HG02870 (cell line): ENCODE data around the gene CCN5.

Experiments used
- ATAC-seq: cut with Tn5 transposase; IDR thresholded peaks from one replicate; pipeline ENCODE4 v1.9.1; 2021; ENCODE audit warnings: mild to moderate bottlenecking, moderate library complexity; ENCODE audit not compliant: unreplicated experiment

The CCN5 gene

DNA sequence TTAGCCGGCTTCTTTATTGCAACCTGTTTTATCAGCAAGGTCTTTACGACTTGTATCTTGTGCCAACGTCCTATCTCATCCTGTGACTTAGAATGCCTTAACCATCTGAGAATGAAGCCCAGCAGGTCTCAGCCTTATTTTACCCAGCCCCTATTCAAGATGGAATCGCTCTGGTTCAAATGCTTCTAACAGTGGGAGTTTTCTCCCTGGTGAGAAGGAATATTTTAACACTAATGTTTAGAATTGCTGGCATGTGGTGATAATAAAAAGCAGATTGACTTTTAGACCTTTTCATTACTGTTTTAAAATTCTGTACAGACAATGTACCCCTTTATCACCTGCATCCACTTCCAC lies 20.6 kb downstream of the CCN5 start:
- no peak for ATAC-seq

DNA sequence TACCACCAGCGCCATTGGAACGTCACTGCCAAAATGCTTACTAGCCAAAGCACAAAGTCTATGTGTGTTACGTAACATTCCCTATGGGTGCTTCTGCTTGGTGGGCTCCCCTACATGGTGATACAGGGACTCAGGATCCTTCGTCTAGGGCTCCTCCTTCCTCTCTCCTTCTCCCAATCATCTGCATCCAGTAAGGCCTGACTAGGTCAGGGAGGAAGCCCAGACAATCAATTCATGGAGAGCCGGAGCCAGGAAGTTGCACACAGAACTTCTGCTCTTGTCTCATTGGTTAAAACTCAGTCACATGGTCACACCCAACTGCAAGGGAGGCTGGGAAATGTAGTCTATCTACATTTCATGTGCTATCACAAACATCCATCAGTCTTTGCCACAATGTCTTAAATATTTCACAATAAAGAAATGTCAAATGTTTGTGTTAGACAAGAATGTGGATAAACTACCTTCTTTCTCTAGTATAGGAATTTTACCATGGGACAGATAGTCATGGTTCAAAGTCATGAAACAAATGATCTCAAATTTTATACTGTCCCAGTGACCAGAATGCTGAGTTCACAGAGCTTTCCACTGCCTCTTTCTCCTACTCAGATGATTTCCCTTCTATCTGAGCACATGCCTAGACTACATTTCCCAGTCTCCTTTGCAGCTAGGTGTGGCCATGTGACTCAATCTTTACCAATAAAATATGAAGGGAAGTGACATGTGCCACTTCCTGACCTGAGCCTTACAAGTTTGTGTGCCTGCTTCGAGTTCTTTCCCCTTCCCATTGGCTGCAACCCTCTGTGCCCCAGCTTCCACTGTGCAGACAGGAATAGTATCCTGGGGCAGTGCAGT lies 21.2 kb downstream of the CCN5 start:
- ATAC-seq, result no peak

DNA sequence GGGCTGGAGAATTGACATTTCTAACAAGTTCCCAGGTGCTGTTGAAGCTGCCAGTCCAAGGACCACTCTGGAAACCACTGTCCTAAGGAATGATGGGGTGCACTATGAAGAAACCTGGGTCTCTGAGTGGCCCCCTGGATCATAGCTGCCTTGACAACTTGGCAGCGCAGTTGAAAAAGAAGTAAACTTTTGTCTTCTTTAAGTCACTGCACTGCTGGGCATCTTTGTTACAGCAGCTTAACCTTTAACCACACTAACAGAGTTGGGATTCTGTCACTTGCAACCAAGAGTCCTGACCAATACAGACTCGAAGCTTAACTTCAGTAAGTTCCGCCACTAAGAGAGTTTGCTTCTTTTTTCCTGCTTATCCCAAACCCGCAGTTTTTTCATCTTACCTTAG lies 21.9 kb downstream of the CCN5 start:
- no peak for ATAC-seq

- ATAC-seq, result no peak
Observed at GRCh38 chr20:44738813-44739477, 23.8 kb downstream of the CCN5 start.

DNA sequence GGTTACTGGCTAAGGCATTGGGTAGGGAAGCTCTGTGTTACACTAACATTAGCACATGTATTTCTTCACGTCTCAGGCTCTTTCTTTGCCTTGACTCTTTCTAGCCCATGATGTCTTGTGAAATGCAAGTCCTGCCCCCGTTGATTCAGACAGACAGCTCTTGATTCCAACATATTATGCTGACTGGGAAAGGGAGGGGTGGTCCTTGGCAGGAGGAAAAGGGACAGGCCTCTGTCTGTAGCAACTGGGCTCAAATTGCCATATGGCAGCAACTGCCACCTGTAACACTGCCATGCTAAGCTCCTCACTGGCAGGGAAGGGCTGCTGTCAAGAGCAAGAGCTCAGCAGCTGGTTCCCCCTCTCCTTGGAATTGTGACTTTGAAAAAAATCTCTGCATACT lies 24.8 kb downstream of the CCN5 start:
- ATAC-seq, result no peak

- no peak for ATAC-seq
Observed at GRCh38 chr20:44742304-44743079, 27.3 kb downstream of the CCN5 start.

DNA sequence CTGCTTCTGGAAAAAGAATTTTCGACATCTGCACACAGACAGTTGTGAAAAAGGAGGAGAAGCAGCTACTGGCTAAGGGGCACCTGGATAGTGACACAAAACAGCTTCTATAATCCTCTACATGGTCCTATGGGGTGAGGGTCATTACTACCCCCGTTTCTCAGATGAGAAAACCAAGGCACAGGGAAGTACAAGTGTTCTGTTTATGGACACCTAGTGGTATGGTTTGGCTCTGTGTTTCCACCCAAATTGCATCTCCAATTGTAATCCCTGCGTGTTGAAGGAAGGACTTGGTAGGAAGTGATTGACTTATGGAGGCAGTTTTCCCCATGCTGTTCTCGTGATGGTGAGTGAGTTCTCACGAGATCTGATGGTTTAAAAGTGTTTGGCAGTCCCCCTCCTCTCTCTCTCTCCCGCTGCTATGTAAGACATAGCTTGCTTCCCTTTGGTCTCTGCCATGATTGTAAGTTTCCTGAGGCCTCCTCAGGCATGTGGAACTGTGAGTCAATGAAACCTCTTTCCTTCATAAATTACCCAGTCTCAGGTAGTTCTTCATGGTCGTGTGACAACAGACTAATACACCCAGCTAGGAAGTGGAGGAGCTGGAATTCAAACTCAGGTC lies 28.0 kb downstream of the CCN5 start:
- ATAC-seq, result no peak

DNA sequence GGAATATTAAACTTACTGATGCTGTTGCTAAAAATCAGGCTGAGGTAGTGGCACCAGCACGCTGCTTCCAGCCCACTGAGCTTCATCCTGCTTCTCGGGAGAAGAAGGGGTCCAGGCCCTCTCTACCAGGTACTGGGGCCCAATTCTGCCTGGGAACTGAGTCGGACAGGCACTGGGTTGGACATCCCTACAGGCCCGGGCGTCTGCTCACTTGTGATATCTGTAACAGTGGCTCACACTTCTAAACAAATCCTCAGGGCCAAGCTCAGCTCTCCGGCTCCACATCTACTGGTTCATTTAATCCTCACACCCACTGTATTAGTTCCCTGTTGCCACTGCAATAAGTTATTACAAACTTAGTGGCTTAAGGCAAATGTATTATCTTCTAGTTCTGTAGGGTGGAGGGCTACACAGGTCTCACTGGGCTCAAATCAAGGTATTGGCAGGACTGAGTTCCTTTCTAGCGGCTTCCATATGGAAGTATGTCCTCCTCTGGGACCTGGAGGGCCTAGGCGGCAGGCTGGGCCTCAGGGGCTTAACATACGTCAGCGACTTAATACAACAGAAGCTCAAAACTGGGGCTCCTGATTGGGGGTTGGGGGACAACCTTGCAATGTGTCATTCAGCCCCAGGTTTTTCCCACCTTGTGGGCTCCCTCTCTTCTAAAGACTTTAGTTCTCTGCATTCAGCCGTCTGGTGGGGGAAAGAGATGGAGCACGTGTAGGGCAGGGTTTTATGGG lies 28.9 kb downstream of the CCN5 start:
- ATAC-seq, result no peak

DNA sequence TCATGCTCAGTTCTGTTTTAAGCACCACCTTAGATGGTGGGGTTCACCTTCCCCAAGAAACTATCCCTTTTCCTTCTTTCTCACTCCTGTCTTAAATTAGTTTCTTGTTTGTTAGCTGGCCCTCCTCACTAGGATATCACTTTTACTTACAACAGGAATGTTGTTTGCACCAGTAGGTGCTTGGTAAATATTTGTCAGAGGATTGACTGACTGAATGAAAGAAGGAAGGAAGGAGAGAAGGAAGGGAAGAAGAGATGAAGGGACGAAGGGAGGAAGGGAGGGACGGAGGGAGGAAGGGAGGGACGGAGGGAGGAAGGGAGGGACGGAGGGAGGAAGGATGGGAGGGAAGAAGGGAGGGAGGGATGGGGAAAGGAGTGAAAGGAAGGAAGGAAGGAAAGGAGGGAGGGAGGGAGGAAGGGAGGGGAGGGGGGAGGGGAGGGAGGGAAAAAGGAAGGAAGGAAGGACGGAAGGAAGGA lies 30.0 kb downstream of the CCN5 start:
- ATAC-seq, result no peak

DNA sequence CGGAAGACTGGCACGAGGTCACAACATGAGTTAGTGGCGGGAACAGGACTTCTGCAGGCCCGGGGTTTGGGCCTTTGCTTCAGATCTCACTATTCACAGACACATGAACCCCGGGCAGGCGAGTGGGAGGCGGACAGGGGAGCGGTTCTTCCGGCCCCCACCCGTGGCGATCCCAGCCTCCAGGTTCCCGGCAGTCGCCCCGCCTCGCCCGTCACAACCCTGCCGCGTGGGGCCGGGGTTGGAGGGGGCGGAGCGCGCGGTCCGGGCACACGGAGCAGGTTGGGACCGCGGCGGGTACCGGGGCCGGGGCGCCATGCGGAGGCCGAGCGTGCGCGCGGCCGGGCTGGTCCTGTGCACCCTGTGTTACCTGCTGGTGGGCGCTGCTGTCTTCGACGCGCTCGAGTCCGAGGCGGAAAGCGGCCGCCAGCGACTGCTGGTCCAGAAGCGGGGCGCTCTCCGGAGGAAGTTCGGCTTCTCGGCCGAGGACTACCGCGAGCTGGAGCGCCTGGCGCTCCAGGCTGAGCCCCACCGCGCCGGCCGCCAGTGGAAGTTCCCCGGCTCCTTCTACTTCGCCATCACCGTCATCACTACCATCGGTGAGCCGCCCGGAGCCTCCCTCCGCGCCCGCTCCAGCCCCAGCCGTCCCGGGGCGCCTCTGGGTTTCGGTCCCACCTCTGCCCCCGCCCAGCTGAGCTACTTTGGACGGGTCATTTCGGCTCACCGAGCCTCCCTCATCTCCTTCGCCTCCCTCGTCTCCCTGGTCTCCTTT lies 30.6 kb downstream of the CCN5 start, which contains the start of gene KCNK15:
KCNK15 (plus strand) TSS at position 268 of the 769 bp plus-strand sequence; CDS start at position 314, 46 bp downstream.
- ATAC-seq, result no peak

GRCh38 chr20:44746367-44747165 lies 31.4 kb downstream of the CCN5 start:
- ATAC-seq, result no peak

DNA sequence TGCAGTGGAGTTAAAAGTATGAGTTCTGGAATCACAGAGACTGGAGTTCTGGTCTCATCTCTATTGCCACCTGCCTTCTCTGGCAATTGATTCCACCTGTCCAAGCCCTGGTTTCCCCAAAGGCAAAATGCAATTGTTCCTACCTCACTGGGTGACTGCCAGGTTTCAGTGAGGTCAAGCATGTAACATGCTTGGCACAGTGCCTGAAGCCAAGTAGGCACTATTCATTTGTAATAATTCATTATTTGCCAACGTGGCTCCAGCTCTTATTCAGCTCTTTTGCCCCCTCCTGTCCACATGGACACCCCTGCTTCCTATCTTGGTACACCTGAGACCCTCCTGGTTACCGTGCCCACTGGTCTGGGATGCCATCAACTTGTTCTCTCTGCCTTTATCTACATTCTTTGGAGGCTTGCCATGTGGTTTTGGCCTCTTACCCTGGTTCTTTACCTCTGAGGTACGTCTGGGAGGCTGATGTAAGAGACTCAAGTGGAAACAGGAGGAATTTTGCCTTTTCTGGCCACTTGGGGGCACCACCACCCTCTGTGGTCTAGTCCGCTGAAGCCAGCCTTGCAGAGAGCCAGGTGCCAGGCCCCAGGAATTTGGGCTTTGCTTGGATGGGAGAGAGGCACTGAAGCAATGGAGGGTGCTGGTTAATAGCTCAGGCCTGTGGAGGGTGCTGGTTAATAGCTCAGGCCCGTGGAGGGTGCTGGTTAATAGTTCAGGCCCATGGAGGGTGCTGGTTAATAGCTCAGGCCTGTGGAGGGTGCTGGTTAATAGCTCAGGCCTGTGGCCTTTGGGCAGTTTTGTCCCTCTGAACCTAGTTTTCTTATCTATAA lies 32.2 kb downstream of the CCN5 start:
- no peak for ATAC-seq

DNA sequence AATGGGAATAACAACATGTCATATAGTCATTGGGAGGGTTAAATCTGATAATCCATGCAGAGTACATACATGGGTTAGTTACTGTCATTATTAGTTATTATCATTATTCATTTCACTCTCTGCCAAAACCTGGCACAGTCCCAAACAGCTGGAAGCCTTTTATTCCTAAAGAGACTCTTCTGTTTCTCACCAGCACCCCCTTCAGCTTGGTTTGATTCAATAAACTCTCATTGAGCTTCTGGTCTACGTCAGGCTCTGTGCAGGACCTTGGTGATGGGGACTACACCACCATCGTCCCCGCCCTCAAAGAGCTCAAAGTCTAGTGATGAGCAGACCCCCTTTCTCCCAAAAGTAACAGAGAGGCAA lies 32.8 kb downstream of the CCN5 start:
- ATAC-seq, result no peak

DNA sequence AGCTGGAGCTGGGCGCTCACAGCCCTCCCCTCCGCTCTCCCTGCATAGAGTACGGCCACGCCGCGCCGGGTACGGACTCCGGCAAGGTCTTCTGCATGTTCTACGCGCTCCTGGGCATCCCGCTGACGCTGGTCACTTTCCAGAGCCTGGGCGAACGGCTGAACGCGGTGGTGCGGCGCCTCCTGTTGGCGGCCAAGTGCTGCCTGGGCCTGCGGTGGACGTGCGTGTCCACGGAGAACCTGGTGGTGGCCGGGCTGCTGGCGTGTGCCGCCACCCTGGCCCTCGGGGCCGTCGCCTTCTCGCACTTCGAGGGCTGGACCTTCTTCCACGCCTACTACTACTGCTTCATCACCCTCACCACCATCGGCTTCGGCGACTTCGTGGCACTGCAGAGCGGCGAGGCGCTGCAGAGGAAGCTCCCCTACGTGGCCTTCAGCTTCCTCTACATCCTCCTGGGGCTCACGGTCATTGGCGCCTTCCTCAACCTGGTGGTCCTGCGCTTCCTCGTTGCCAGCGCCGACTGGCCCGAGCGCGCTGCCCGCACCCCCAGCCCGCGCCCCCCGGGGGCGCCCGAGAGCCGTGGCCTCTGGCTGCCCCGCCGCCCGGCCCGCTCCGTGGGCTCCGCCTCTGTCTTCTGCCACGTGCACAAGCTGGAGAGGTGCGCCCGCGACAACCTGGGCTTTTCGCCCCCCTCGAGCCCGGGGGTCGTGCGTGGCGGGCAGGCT lies 35.1 kb downstream of the CCN5 start:
- ATAC-seq, result no peak

DNA sequence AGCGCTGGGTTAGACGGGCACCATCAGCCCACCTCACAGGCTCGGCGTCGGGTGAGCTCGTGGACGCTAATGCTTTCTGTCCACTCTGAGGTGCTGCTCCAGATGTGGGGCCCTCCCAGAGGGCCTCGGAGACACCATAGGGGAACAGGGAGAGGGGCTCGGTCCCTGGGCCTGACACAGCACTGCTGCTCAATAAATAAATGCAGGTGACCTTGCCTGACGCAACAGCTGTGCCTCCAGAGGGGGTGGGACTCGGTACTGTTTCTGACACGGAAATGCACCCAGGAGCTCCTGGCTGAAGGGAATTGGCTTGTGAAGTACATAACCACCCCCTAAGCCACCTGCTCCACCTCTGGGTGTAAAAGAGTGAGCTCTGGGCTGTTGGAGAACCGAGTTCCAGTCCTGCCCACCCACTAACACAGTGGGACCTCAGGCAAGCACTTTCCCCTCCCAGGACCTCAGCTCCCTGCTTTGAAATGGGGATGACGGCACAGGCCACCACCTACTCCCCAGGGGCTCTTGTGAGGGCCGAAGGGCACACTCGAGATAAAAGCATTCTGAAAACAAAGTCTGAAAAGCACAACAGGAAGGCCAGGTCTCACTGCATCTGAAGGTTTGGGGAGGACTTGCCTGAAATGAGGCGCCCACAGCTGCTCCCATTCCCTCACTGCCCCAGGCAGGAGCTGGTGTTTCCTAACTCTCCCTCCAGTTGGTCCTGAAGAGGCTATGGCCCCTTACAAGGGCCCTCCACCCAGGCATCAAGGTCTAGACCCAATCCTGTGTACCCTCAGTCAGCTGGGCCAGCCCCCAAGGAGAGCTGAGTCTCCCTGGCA lies 37.1 kb downstream of the CCN5 start:
- no peak for ATAC-seq

DNA sequence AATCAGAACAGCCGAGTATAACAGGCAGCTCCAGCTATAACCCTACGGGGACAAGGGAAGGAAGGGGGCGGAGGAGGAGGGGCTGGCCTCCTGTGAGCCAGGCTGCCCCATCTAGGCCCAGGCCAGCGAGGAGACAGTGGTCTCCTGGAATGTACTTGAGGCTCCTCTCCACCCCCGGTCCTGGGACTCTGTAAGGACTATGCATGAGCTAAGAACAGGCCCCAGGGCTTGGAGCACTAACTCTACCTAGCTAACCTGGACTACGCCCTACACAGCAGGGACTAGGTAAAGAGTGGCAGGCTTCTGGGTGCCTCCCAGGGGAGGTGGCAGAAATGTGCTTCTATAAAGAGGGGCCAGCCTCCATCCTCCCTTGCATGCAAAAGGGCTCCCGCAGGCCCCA lies 39.4 kb downstream of the CCN5 start:
- no peak for ATAC-seq
